GM21360 (cell line): ENCODE measurements around the gene B9D2.
"Not testable (repeated sequence)": the region's sequence is repeated elsewhere in the genome, so short reads cannot be mapped to it uniquely, and the experiment has no call there.

Experiments
- ATAC-seq: cut with Tn5 transposase; IDR thresholded peaks from one replicate; pipeline ENCODE4 v1.9.1; 2021; ENCODE audit warnings: mild to moderate bottlenecking, moderate library complexity; ENCODE audit not compliant: unreplicated experiment

B9D2 gene, protein sequence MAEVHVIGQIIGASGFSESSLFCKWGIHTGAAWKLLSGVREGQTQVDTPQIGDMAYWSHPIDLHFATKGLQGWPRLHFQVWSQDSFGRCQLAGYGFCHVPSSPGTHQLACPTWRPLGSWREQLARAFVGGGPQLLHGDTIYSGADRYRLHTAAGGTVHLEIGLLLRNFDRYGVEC

DNA sequence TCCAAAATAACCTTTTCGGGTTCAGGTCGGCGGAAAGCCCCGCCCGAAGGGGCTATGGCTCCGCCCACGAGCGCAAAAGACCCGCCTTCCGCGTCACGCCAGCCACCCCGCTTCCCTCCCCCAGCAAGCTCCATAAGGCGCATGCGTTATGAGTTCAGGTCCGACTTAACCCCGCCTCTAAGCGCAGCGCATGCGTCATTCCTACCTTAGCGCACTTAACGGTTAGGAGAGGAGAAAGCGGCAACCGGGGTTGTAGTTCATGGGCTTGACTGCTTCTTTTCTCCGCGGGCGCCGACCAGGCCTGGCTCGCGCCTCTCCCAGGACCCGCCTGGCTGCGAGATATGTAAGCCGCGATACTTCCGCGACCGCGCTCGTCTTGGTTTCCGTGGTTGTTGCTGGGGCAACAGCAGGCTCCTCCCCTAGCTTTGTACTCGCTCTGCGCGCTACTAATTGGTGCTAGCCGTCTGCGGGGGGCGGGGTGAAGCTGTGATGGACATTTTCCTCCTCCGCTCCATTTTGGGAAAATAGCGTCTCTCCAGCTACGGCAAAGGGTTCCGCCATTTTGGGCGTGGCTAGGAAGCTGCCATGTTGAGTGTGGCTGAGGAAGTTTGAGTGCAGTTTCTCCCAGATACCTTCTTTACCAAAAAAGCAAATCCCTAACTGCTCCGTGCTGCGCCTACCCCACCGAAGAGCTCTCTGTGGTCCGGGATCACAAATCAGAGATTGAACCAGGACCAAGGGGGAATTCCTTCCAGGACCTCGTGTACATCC, at the start of gene B9D2:
TSS of gene B9D2 (minus strand) at position 397 of the 771 bp plus-strand sequence. CDS start 630 bp downstream, outside the sequence.
- ATAC-seq: peak; percentile 75

DNA sequence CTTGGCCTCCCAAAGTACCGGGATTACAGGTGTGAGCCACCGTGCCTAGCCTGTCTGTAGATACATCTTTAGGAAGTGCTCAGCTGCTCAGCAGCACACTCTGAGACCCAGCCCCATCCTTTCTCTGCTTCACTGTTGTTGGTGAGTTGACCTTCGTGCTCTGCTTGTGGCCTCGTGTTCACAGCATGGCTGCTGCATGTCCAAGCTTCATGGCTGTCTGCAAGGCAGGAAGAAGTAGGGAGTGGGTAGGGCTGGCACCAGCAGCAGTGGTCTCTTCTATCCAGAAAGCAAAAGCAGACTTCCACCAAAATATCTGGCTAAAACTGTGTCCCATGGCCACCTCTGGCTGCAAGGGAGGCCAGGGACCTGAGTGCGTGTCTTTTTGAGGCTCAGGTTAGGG, 49.0 kb upstream of the B9D2 start:
- no peak for ATAC-seq

DNA sequence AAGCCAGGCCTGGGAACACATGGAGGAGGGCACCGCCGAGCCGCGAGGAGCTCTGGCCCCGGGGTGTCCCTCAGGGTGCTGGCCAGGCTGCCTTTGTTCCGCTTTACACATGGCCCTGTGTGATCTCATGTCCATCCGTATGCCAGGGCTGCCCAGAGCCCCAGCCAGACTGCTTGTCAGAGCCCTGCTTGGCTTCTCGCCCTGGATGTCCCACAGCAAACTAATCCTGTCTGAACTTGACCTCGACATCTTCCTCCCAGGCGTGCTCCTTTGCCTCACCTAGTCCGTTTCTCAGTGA, 48.0 kb upstream of the B9D2 start:
- ATAC-seq: no peak

DNA sequence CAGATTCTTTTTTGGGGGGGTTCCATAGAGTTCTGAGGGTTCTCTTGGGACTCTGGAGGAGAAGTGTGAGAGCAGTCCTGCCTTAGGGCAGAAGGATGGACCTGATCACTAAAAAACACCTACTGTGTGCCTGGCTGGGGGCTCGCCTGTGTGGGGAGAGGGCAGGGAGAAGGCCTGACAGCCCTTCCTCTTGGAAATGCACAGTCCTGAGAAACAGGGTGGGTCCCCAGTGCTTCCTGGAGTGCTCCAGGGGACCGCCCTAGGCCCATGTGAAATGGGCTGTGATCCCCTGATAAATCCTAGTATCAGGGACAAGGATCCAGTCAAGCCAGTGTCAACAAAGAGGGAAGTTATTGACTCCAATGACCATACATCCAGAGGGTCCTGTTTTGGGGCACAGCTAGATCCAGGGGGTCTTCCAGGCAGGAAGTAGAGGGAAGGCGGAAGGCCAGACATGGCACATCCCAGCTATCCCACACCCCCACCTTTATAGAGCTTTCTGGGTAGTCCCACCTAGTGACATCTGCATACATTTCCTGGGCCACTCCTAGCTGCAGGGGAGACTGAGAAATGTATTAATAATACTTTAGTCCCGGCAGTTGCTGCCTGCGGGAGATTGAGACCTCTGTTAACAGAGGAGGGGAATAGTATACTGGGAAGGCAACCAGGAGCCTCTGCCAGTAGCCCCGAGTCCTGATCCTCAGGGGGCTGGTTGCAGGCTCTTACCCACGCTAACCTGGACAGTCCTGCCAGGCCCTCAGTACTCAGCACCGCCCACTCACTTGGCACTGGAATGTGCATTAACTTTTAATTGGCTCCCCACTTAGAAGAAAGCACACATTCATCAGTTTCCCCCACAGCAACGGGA, 47.4 kb upstream of the B9D2 start:
- no peak for ATAC-seq

DNA sequence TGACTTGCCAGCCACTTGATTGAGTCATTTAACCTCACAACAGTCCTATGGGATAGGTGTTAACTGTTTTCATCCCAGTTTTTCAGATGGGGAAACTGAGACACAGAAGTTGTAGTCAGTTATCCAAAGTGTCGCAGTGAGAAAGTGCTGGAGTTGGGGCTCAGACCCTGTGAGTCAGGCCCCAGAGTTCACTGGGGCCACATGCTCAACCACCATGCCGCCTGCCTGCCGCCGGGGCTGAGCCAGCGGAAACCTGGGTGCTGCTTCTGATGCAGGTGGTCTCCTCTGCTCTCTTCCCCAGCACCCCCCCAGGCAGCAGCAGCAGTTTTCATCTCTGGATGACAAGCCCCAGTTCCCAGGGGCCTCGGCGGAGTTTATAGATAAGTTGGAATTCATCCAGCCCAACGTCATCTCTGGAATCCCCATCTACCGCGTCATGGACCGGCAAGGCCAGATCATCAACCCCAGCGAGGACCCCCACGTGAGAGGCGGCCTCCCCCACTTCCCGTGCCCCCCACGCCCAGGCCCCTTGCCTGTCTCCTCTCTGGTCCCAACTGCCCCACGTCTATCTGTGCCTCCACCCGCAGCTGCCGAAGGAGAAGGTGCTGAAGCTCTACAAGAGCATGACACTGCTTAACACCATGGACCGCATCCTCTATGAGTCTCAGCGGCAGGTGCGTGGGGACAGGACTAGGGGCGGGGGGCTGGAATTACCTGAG, 46.5 kb upstream of the B9D2 start:
- ATAC-seq: no peak

DNA sequence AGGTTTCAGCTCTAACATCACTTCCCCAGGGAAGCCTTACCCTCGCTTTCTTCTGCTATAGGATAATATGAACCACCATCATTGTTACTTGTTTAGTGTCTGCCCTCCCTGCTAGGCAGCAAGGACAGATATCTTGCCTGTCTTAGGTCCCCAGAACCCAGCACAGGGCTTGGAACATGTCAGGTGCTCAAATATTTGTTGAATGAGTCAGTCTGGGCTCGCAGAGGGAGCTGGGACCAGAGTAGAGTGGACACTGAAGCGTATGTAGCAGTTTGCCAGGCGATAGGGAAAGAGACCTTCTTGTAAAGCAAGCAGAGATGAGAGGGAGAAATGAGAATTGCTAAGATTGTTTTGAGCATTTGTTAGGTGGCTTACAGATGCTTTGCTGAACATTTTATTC, 45.3 kb upstream of the B9D2 start:
- no peak for ATAC-seq

DNA sequence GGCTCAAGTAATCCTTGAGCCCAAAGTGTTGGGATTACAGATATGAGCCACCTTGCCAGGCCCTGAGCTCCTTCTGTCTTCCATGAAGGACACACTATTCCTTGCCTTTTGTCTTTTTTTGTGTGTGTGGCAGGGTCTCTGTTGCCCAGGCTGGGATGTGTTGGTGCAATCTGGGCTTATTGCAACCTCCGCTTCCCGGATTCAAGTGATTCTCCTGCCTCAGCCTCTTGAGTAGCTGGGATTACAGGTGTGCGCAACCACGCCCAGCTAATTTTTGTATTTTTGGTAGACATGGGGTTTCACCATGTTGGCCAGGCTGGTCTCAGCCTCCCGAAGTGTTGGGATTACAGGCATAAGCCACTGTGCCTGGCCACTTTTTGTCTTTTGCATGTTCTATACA, 44.9 kb upstream of the B9D2 start:
- ATAC-seq: not testable (repeated sequence)

DNA sequence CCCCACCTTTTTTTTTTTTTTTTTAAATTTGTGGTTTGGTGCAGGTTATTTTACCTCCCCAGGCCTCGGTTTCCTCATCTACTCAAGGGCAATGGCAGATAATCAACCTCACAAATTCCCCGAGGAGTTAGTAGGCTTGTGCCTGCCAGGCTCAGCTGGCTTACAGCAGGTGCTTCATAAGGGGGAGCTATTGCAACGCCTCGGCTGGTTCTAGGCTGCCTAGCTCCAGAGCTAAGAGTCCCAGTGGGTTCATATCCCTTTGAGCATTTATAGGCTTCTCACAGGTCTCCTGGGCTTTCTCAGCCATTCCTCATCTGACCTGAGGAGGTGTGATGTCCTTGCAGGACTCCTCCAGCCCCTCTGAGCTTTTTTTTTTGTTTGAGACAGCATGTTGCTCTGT, 44.3 kb upstream of the B9D2 start:
- ATAC-seq: no peak

DNA sequence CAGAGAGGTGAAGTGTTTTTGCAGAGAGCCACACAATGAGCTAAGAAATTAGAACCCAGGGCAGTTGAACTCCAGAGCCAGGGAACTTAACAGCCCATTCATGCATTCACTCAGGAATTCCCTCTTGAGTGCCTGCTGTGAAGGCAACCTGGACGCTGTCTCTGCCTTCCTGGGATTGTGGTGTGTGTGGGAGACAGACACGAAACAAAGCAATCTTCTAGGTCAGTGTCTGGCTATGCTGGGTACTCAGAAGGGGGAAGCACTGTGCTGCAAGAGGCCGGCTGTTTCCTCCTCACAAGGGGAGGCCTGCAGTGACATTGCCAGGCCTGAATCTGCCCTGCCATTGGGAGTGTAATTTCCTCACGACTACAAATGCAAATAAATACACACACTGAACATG, 43.3 kb upstream of the B9D2 start:
- no peak for ATAC-seq

DNA sequence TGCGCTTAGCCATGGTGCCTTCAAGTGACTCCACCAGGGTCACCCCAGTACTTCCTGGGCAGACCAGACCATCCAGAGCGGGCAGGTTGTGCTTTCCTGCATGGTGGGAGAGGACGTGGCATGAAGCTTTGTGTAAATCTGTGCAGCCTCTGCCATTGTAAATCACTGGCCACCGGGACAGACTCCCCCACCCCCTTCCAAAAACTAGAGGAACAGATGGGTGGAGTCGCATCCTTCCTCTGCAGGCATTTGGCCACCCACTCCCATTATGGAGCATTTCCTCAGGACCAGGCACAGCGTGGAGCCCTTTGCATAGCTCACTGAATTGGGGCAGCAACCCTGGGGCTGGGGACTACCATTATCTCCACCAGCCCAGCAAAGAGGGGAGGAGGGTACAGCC, 41.8 kb upstream of the B9D2 start:
- ATAC-seq: no peak

DNA sequence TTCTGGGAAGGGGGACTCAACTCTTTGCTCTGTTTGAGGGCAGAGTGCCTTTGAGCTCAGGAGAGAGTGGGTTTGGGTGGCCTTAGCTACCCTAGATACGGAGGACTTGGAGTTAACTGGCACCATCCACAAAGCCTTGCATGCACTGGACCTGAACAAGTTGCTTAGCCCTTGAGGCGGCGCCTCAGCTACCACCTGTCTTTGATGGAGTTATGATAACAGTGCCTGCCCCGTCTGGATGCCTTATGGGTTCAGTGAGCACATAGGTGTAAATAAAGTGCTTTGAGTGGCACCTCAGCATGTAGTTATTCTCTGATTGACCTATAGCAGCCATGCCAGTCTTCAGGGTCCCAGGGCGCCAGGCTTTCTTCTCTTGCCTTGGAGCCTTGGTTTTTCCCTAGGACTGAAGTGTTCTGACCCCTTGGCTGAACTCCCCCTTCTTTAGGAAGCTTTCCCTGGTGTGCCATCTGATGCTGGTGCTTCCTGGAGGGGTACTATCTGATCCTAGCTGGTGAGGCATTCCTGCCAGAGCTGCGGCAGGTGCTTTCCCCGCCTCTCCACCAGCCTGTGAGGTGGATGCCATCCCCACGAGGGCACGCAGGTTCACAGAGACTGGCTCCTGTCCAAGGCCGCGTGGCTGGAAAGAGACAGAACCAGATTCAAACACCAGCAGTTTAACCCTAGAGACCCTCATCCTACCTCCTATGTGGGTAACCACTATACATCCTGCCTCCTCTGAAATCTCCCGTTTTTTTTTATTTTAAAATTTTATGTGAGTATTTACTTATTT, 39.4 kb upstream of the B9D2 start:
- ATAC-seq: no peak

DNA sequence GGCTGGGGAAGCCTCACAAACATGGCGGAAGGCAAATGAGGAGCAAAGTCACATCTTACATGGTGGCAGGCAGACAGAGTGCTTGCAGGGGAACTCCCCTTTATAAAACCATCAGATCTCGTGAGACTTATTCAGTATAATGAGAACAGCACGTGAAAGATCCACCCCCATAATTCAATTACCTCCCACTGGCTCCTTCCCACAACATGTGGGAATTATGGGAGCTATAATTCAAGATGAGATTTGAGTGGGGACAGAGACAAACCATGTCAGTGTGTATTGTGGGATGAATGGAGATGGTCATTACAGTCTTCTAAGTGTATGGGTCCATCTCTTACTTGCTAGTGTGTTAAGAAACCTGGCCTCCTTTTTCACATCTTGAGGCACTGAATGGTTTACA, 38.1 kb upstream of the B9D2 start:
- no peak for ATAC-seq

DNA sequence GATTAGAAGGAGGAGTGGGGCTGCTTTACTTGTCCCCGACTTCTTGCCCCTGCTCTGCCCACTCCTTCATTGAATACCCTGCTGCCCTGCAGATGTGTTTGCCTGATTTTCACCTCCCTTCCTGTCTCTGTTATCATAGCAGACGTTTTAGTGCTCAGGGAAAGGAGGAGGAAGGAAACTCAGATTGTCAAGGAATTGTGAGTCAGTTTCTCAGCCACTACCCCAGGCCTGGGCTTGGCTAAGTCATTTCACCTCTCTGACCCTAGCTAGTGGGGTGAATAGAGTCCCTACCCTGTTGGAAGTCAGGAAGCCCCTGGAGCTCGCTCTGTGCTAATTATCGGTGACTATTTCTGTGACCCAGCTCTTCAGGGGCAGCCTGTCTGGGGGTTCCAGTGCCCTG, 37.5 kb upstream of the B9D2 start:
- no peak for ATAC-seq

DNA sequence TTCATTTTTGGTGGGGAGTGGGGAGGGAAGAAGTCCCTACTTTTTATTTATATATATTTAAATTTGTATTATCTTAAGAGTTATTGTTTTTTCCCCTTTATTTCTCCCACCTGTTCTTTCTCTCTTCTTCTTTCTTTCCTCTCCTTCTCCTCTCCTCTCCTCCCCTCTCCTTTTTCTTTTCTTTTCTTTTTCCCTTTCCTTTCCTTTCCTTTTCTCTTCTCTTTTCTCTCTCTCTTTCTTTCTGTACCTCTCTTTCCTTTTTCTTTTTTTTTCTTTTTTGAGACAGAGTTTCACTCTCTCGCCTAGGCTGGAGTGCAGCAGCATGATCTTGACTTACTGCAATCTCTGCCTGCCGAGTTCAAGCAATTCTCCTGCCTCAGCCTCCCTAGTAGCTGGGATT, 35.6 kb upstream of the B9D2 start:
- ATAC-seq: no peak

DNA sequence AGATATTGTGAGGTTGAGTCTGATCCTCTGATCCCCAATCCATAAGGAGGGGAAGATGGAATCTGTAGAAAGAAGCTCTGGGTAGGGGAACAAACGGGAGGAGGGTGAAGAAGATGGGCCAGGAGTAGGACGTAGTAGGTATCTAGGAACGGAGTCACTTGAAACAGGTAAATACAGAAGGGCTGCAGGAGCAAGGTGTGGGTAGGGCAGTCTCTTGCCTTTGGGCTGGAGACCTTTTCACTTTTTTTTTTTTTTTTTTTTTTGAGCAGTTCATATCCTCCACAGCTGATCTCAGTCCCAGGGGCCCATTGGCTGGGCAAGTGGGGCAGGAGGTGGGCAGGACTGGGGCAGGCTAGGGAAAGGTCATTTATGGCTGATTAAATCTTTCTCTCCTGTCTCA, 35.1 kb upstream of the B9D2 start:
- ATAC-seq: no peak

DNA sequence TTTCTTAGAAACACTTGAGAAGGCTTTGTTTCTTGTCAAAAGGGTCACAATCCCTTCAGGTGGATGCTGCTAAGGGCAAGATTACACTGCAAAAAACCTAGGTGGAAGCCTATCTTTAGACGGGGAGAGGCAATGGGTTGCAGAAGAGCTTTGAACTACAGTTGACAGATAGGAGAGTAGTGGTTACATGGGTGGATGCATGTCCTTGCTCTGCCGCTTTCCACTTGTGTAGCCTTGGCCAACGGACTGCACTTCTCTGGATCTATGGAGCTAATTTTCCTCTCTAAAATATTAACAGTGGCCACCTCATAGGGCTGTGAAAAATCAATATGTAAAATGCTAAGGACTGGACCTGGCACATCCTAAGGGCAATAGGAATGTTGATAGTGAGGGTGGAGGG, 34.6 kb upstream of the B9D2 start:
- no peak for ATAC-seq

DNA sequence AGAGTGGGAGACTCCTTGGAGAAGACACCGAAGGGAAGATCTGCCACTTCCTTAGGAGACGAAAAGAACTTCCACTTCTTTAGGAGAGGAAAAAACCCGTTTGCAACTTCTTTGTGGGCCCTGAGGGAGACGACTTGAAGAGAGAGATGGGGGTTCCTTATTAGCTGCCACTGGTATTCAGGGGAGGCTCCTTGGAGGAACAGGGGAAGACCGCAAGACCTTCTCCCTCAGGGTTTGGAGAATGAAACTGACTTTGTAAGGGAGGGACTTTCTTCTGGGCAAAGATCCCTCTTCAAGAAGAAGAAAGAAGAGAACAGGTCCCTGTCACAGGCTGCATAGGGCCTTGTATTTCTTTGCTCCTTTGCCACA, 34.1 kb upstream of the B9D2 start:
- no peak for ATAC-seq

DNA sequence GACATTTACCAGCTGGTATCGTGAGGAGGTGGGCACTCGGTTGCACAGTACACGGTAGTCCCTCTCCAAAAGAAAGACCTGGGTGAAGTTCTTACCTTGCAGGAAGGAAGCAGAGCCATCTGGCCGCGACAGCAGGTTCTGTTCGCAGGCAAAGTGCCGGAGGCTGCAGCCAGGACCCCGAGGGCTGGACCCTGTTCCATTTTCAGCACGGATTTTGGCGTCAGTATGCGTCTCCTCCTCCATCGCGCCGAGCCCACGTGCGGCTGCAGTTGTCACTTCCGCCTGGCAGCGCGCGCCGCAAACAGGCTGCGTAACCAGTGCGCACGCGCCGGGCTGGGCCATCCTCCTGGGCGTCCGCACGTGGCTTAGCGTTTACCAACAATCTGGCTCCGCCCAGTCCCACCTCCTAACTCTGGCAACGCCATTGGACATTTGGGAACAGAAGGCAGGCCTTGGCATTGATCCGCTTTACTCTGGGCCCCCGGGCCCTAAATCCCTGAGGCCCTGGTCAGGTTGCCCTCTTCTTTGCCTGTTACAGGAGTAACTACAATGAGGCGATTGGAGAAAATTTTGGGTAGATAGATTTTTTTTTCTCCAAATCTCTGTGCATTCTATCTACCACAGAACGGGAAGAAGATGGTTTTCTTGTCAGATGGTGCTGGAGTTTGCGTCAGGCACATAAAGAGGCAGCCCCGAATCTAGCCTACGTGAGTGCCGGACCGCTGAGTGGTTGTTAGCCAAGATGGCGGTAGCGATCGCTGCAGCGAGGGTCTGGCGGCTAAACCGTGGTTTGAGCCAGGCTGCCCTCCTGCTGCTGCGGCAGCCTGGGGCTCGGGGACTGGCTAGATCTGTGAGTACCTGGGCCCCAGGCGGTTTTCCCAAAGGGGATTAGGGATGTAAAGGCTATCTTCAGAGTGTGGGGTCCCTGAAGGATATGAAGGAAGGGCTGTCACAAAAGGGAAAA, 33.4 kb upstream of the B9D2 start, which contains the start of the genes BCKDHA and EXOSC5:
TSS of gene BCKDHA (plus strand) at position 733 of the 964 bp plus-strand sequence. CDS start at position 743, 10 bp downstream.
TSS of gene EXOSC5 (minus strand) at position 274 of the 964 bp plus-strand sequence. CDS start at position 243, 31 bp downstream.
- peak; percentile 78 for ATAC-seq

DNA sequence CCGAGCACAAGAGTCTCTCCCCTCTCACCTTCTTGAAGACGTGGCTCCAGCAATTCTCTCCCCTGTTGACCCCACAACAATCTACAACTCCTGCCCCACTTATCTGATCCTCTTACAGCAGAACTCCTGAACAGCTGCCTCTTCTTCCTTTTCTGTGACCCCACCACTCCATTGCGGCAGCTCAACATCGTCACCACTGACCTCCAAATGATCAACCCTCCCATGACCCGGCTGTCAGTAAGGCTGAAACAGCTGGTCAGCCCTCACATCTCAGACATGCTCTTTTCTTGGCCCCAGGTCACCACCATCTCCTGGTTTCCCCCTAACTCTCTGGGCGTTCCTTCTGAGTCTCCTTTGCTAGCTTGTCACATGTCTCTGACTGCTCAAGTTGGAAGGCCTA, 31.4 kb upstream of the B9D2 start:
- no peak for ATAC-seq
